Keratinocyte (primary cell): ENCODE measurements around the gene TAS1R2. TPM values are rescaled to one million over a fixed set of nuclear protein-coding genes. Genes with fewer than 3 reads are reported as not detected.

Experiments used
- DNase-seq: peaks from one replicate; pipeline ENCODE4 v3.0.0-alpha.2; 2011; ENCODE audit warnings: low read depth, missing footprints, low spot score
- FAIRE-seq: peaks from 2 replicates; lab custom pipeline; 2011; peaks lifted over from hg19 to GRCh38; lab: Jason Lieb, UNC
- H2AFZ ChIP-seq: 2 replicates; pipeline ENCODE4 v1.6.0; 2012; ENCODE audit warnings: low read length, control low read depth, inconsistent platforms; ENCODE audit not compliant: control insufficient read depth
- H3K27ac ChIP-seq: 2 replicates; pipeline ENCODE4 v1.5.1; 2011; ENCODE audit warnings: low read length; ENCODE audit not compliant: control insufficient read depth, insufficient read depth
- H3K27me3 ChIP-seq: 3 replicates; pipeline ENCODE4 v1.6.0; 2011; ENCODE audit warnings: low read length; ENCODE audit not compliant: control insufficient read depth, insufficient read depth; ENCODE audit errors: extremely low read depth
- H3K36me3 ChIP-seq, 2 experiments: 2 replicates in 1 of 2; 3 replicates in 1 of 2; pipeline ENCODE4 v1.5.1; 2011; ENCODE audit warnings: low read length in 2 of 2, mild to moderate bottlenecking in 1 of 2; ENCODE audit not compliant: control insufficient read depth in 2 of 2, insufficient read depth in 2 of 2; ENCODE audit errors: extremely low read depth in 1 of 2
- H3K4me1 ChIP-seq: 3 replicates; pipeline ENCODE4 v1.5.1; 2011; ENCODE audit warnings: low read length; ENCODE audit not compliant: control insufficient read depth, insufficient read depth; ENCODE audit errors: extremely low read depth
- H3K4me2 ChIP-seq: 3 replicates; pipeline ENCODE4 v1.6.0; 2011; ENCODE audit warnings: low read depth, low read length; ENCODE audit not compliant: control insufficient read depth, insufficient read depth; ENCODE audit errors: extremely low read depth
- H3K4me3 ChIP-seq, 3 experiments: fragments of 200-600 bp in 1 of 3; sonication (generic) in 1 of 3; 2 replicates in 2 of 3; 3 replicates in 1 of 3; pipeline ENCODE4 v1.5.1; 2011 to 2016; ENCODE audit warnings: low read length in 3 of 3, mild to moderate bottlenecking in 3 of 3, control low read depth in 2 of 3, inconsistent platforms in 1 of 3, low read depth in 1 of 3, mixed read lengths in 1 of 3, mixed run types in 1 of 3, moderate library complexity in 1 of 3; ENCODE audit not compliant: control insufficient read depth in 2 of 3, insufficient read depth in 2 of 3; ENCODE audit errors: extremely low read depth in 1 of 3
- H3K79me2 ChIP-seq: 2 replicates; pipeline ENCODE4 v1.6.0; 2012; ENCODE audit warnings: low read length; ENCODE audit not compliant: control insufficient read depth, insufficient read depth
- H3K9ac ChIP-seq: 3 replicates; pipeline ENCODE4 v1.6.0; 2011; ENCODE audit warnings: low read length; ENCODE audit not compliant: control insufficient read depth, insufficient read depth; ENCODE audit errors: extremely low read depth
- H3K9me1 ChIP-seq: 3 replicates; pipeline ENCODE4 v1.6.0; 2011; ENCODE audit warnings: low read length; ENCODE audit not compliant: control insufficient read depth, insufficient read depth; ENCODE audit errors: extremely low read depth
- H3K9me3 ChIP-seq: 2 replicates; pipeline ENCODE4 v1.5.1; 2012; ENCODE audit warnings: low read depth, low read length; ENCODE audit not compliant: control insufficient read depth
- H4K20me1 ChIP-seq: 3 replicates; pipeline ENCODE4 v1.6.0; 2011; ENCODE audit warnings: low read length; ENCODE audit not compliant: control insufficient read depth, insufficient read depth; ENCODE audit errors: extremely low read depth
- CTCF ChIP-seq, 3 experiments: IDR thresholded peaks in 1 of 3; conservative IDR thresholded peaks in 1 of 3; optimal IDR thresholded peaks in 1 of 3; 2 replicates in 2 of 3; 3 replicates in 1 of 3; pipeline versions ENCODE3 to v1.5.1; 2011; ENCODE audit warnings: low read length in 3 of 3, mild to moderate bottlenecking in 3 of 3, moderate library complexity in 2 of 3, control low read depth in 1 of 3, inconsistent platforms in 1 of 3; ENCODE audit not compliant: insufficient read depth in 2 of 3; ENCODE audit errors: extremely low read depth in 1 of 3
- EZH2 ChIP-seq: IDR thresholded peaks from one replicate; pipeline ENCODE4 v1.6.1; 2012; ENCODE audit warnings: inconsistent platforms, mild to moderate bottlenecking, low read length, moderate library complexity
- dilution Hi-C: fragments of 300-500 bp; cut with MboI; formaldehyde crosslinking; loops from one replicate; pipeline ENCODE4 v1.7.0; 2020; ENCODE audit warnings: low sequenced_read_pairs; ENCODE audit not compliant: extremely low pct_ligation_motif_present
- polyA plus RNA-seq, 5 experiments: library from polyadenylated mRNA; depleted of rRNA in 3 of 5; stranded (reverse) in 3 of 5; stranded (forward) in 1 of 5; unstranded in 1 of 5; fragments of >200 nt; gene quantifications; 1 replicate in 1 of 5; 2 replicates in 3 of 5; 3 replicates in 1 of 5; pipeline versions ENCODE4 v1.2.1 to v1.2.3, GENCODE V29; 2011 to 2012; ENCODE audit warnings: missing spikeins in 2 of 5, low read depth in 1 of 5, low replicate concordance in 1 of 5

Gene TAS1R2
- polyA plus RNA-seq, 1 donor (not counting 4 experiments of a cell fraction or from before 2014, with no cell fraction given): not detected

- FAIRE-seq: no peak
- Histone ChIP-seq H2AFZ (no peak overlapping the region), H3K4me2 (no peak overlapping the region), H4K20me1 (no peaks in the 10 kb centered on the region), H3K27ac (no peak overlapping the region), H3K36me3 (no peaks in the 10 kb centered on the region), H3K27me3 (peaks cover 12% of the 10 kb centered on the region), H3K9me1 (no peaks in the 10 kb centered on the region), H3K4me1 (no peaks in the 10 kb centered on the region), H3K9me3 (no peaks in the 10 kb centered on the region), H3K4me3 (no peak overlapping the region), H3K9ac (no peak overlapping the region), H3K79me2 (no peaks in the 10 kb centered on the region)
- TF ChIP-seq CTCF (optimal IDR thresholded peaks at IDR 0.05 in 1 of 3, IDR thresholded peaks at IDR 0.05 in 1 of 3, conservative IDR thresholded peaks at IDR 0.05 in 1 of 3; ENCODE audit: extremely low read depth in 1 of 3, insufficient read depth in 2 of 3, low read length in 3 of 3): no peak
- TF ChIP-seq EZH2: no peak
- dilution Hi-C loops: no loop called here
- no peak for DNase-seq
These were observed 49.2 kb downstream of the TAS1R2 start for GRCh38 chr1:18809953-18810899.

GRCh38 chr1:18808550-18808949, 50.9 kb downstream of the TAS1R2 start:
- no peaks in the 10 kb centered on the region for H3K79me2 ChIP-seq
- H3K27me3 ChIP-seq: peaks cover 9% of the 10 kb centered on the region
- no peak overlapping the region for H3K4me2 ChIP-seq
- H3K4me3 ChIP-seq: no peak overlapping the region
- no peaks in the 10 kb centered on the region for H3K9me3 ChIP-seq
- H3K9me1 ChIP-seq: no peaks in the 10 kb centered on the region
- dilution Hi-C loops: no loop called here
- H3K4me1 ChIP-seq: no peaks in the 10 kb centered on the region
- no peak overlapping the region for H2AFZ ChIP-seq
- H3K9ac ChIP-seq: no peak overlapping the region
- no peak overlapping the region for H3K27ac ChIP-seq
- no peak for FAIRE-seq
- no peaks in the 10 kb centered on the region for H4K20me1 ChIP-seq
- DNase-seq: no peak
- no peaks in the 10 kb centered on the region for H3K36me3 ChIP-seq
- TF ChIP-seq CTCF (optimal IDR thresholded peaks at IDR 0.05 in 1 of 3, IDR thresholded peaks at IDR 0.05 in 1 of 3, conservative IDR thresholded peaks at IDR 0.05 in 1 of 3; ENCODE audit: extremely low read depth in 1 of 3, insufficient read depth in 2 of 3, low read length in 3 of 3) (no peak), EZH2 (no peak)
